Measurements from ENCODE around the gene OR51M1.
"Not testable (repeated sequence)": the region's sequence is repeated elsewhere in the genome, so short reads cannot be mapped to it uniquely, and the experiment has no call there.

The OR51M1 gene

GRCh38 chr11:5383576-5383975, at the start of gene OR51M1:
Gene OR51M1, plus strand, starts transcription at chr11:5383812. Its CDS starts 5,587 bp downstream, at chr11:5389399.
- peaks cover 17% of the 10 kb centered on the region for H3K4me1 ChIP-seq (ENCODE audit: insufficient read depth, low read length)
- H3K27me3 ChIP-seq (ENCODE audit: insufficient read depth, low read length), result no peaks in the 10 kb centered on the region
- H3K9ac ChIP-seq (ENCODE audit: low read depth, low read length), result no peak within 1 kb of the TSS
- no peaks in the 10 kb centered on the region for H3K36me3 ChIP-seq (ENCODE audit: insufficient read depth, low read depth, low read length)
- no peak within 1 kb of the TSS for H3K27ac ChIP-seq (ENCODE audit: low read length)
- H3K9me3 ChIP-seq (ENCODE audit: insufficient read depth, low read depth, low read length), result no peaks in the 10 kb centered on the region
- no peak within 1 kb of the TSS for H3K4me3 ChIP-seq (ENCODE audit: low read length)

GRCh38 chr11:5335170-5335569, 48.4 kb upstream of the OR51M1 start:
- no peaks in the 10 kb centered on the region for H3K36me3 ChIP-seq (ENCODE audit: insufficient read depth, low read depth, low read length)
- no peak overlapping the region for H3K27ac ChIP-seq (ENCODE audit: low read length)
- no peak overlapping the region for H3K4me3 ChIP-seq (ENCODE audit: low read length)
- H3K9me3 ChIP-seq (ENCODE audit: insufficient read depth, low read depth, low read length), result no peaks in the 10 kb centered on the region
- H3K27me3 ChIP-seq (ENCODE audit: insufficient read depth, low read length), result no peaks in the 10 kb centered on the region
- no peak overlapping the region for H3K9ac ChIP-seq (ENCODE audit: low read depth, low read length)
- H3K4me1 ChIP-seq (ENCODE audit: insufficient read depth, low read length), result no peaks in the 10 kb centered on the region

- Histone ChIP-seq H3K4me3 (ENCODE audit: low read length) (no peak overlapping the region), H3K27ac (ENCODE audit: low read length) (no peak overlapping the region), H3K27me3 (ENCODE audit: insufficient read depth, low read length) (no peaks in the 10 kb centered on the region)
Observed at GRCh38 chr11:5336331-5336730, 47.3 kb upstream of the OR51M1 start.

GRCh38 chr11:5337253-5337652, 46.4 kb upstream of the OR51M1 start:
- not testable (repeated sequence) for H3K9me3 ChIP-seq (ENCODE audit: insufficient read depth, low read depth, low read length); H3K36me3 ChIP-seq (ENCODE audit: insufficient read depth, low read depth, low read length); H3K9ac ChIP-seq (ENCODE audit: low read depth, low read length); H3K4me1 ChIP-seq (ENCODE audit: insufficient read depth, low read length); H3K27me3 ChIP-seq (ENCODE audit: insufficient read depth, low read length); H3K27ac ChIP-seq (ENCODE audit: low read length); H3K4me3 ChIP-seq (ENCODE audit: low read length)

More at GRCh38 chr11:5336331-5336730, 47.3 kb upstream of the OR51M1 start:
- Histone ChIP-seq H3K36me3 (ENCODE audit: insufficient read depth, low read depth, low read length) (no peaks in the 10 kb centered on the region), H3K4me1 (ENCODE audit: insufficient read depth, low read length) (no peaks in the 10 kb centered on the region), H3K9me3 (ENCODE audit: insufficient read depth, low read depth, low read length) (no peaks in the 10 kb centered on the region), H3K9ac (ENCODE audit: low read depth, low read length) (no peak overlapping the region)

GRCh38 chr11:5339771-5340322, 43.8 kb upstream of the OR51M1 start:
- H3K27me3 ChIP-seq (ENCODE audit: insufficient read depth, low read length), result no peaks in the 10 kb centered on the region
- H3K27ac ChIP-seq (ENCODE audit: low read length), result no peak overlapping the region
- H3K9ac ChIP-seq (ENCODE audit: low read depth, low read length), result no peak overlapping the region
- H3K4me1 ChIP-seq (ENCODE audit: insufficient read depth, low read length), result peaks cover 6% of the 10 kb centered on the region; the same call in 1 of the 2 replicates
- H3K36me3 ChIP-seq (ENCODE audit: insufficient read depth, low read depth, low read length), result no peaks in the 10 kb centered on the region
- H3K9me3 ChIP-seq (ENCODE audit: insufficient read depth, low read depth, low read length), result no peaks in the 10 kb centered on the region
- H3K4me3 ChIP-seq (ENCODE audit: low read length), result no peak overlapping the region

- no peaks in the 10 kb centered on the region for H3K27me3 ChIP-seq (ENCODE audit: insufficient read depth, low read length)
- no peaks in the 10 kb centered on the region for H3K9me3 ChIP-seq (ENCODE audit: insufficient read depth, low read depth, low read length)
- no peak within 1 kb of the TSS for H3K27ac ChIP-seq (ENCODE audit: low read length)
- H3K9ac ChIP-seq (ENCODE audit: low read depth, low read length), result no peak within 1 kb of the TSS
- no peaks in the 10 kb centered on the region for H3K36me3 ChIP-seq (ENCODE audit: insufficient read depth, low read depth, low read length)
- peaks cover 13% of the 10 kb centered on the region; the same call in 1 of the 2 replicates for H3K4me1 ChIP-seq (ENCODE audit: insufficient read depth, low read length)
- no peak within 1 kb of the TSS for H3K4me3 ChIP-seq (ENCODE audit: low read length)
Observed at GRCh38 chr11:5343474-5344335, 39.9 kb upstream of the OR51M1 start, which contains the start of gene OR51B5. Gene OR51B5, minus strand, starts transcription at chr11:5343524. Its CDS starts 0 bp downstream, at chr11:5343524.

GRCh38 chr11:5345831-5346230, 37.8 kb upstream of the OR51M1 start:
- no peak overlapping the region for H3K9ac ChIP-seq (ENCODE audit: low read depth, low read length)
- peaks cover 16% of the 10 kb centered on the region; the same call in 1 of the 2 replicates for H3K4me1 ChIP-seq (ENCODE audit: insufficient read depth, low read length)
- no peaks in the 10 kb centered on the region for H3K36me3 ChIP-seq (ENCODE audit: insufficient read depth, low read depth, low read length)
- no peak overlapping the region for H3K27ac ChIP-seq (ENCODE audit: low read length)
- H3K4me3 ChIP-seq (ENCODE audit: low read length), result no peak overlapping the region
- H3K27me3 ChIP-seq (ENCODE audit: insufficient read depth, low read length), result no peaks in the 10 kb centered on the region
- no peaks in the 10 kb centered on the region for H3K9me3 ChIP-seq (ENCODE audit: insufficient read depth, low read depth, low read length)

GRCh38 chr11:5348551-5349194, 34.9 kb upstream of the OR51M1 start:
- peaks cover 14% of the 10 kb centered on the region; the same call in 1 of the 2 replicates for H3K4me1 ChIP-seq (ENCODE audit: insufficient read depth, low read length)
- no peak overlapping the region for H3K9ac ChIP-seq (ENCODE audit: low read depth, low read length)
- no peaks in the 10 kb centered on the region for H3K27me3 ChIP-seq (ENCODE audit: insufficient read depth, low read length)
- 0 out of 2 replicates have a peak overlapping the region, but pooled peaks have one; percentile 0 for H3K4me3 ChIP-seq (ENCODE audit: low read length)
- no peaks in the 10 kb centered on the region for H3K36me3 ChIP-seq (ENCODE audit: insufficient read depth, low read depth, low read length)
- no peaks in the 10 kb centered on the region for H3K9me3 ChIP-seq (ENCODE audit: insufficient read depth, low read depth, low read length)
- H3K27ac ChIP-seq (ENCODE audit: low read length), result no peak overlapping the region

- Histone ChIP-seq H3K36me3 (ENCODE audit: insufficient read depth, low read depth, low read length) (no peaks in the 10 kb centered on the region), H3K4me3 (ENCODE audit: low read length) (no peak overlapping the region), H3K27me3 (ENCODE audit: insufficient read depth, low read length) (no peaks in the 10 kb centered on the region), H3K9ac (ENCODE audit: low read depth, low read length) (no peak overlapping the region), H3K27ac (ENCODE audit: low read length) (no peak overlapping the region), H3K9me3 (ENCODE audit: insufficient read depth, low read depth, low read length) (no peaks in the 10 kb centered on the region), H3K4me1 (ENCODE audit: insufficient read depth, low read length) (peaks cover 10% of the 10 kb centered on the region; the same call in 1 of the 2 replicates)
Observed at GRCh38 chr11:5349550-5349949, 34.1 kb upstream of the OR51M1 start.

GRCh38 chr11:5351208-5351607, 32.4 kb upstream of the OR51M1 start, which contains the start of gene OR51B6:
Gene OR51B6, plus strand, starts transcription at chr11:5351508. Its CDS starts 0 bp downstream, at chr11:5351508.
- Histone ChIP-seq H3K4me3 (ENCODE audit: low read length) (no peak within 1 kb of the TSS), H3K4me1 (ENCODE audit: insufficient read depth, low read length) (peaks cover 10% of the 10 kb centered on the region; the same call in 1 of the 2 replicates), H3K9me3 (ENCODE audit: insufficient read depth, low read depth, low read length) (no peaks in the 10 kb centered on the region), H3K27me3 (ENCODE audit: insufficient read depth, low read length) (no peaks in the 10 kb centered on the region), H3K9ac (ENCODE audit: low read depth, low read length) (no peak within 1 kb of the TSS), H3K27ac (ENCODE audit: low read length) (no peak within 1 kb of the TSS), H3K36me3 (ENCODE audit: insufficient read depth, low read depth, low read length) (no peaks in the 10 kb centered on the region)

GRCh38 chr11:5356031-5356430, 27.6 kb upstream of the OR51M1 start:
- not testable (repeated sequence) for H3K4me1 ChIP-seq (ENCODE audit: insufficient read depth, low read length); H3K9me3 ChIP-seq (ENCODE audit: insufficient read depth, low read depth, low read length); H3K4me3 ChIP-seq (ENCODE audit: low read length); H3K36me3 ChIP-seq (ENCODE audit: insufficient read depth, low read depth, low read length); H3K9ac ChIP-seq (ENCODE audit: low read depth, low read length); H3K27me3 ChIP-seq (ENCODE audit: insufficient read depth, low read length); H3K27ac ChIP-seq (ENCODE audit: low read length)
